ENCODE results near the gene ANO6. TPM values are rescaled to one million over a fixed set of nuclear protein-coding genes. Genes with fewer than 3 reads are reported as not detected.
"Not testable (repeated sequence)": the region's sequence is repeated elsewhere in the genome, so short reads cannot be mapped to it uniquely, and the experiment has no call there.

ANO6 gene, protein sequence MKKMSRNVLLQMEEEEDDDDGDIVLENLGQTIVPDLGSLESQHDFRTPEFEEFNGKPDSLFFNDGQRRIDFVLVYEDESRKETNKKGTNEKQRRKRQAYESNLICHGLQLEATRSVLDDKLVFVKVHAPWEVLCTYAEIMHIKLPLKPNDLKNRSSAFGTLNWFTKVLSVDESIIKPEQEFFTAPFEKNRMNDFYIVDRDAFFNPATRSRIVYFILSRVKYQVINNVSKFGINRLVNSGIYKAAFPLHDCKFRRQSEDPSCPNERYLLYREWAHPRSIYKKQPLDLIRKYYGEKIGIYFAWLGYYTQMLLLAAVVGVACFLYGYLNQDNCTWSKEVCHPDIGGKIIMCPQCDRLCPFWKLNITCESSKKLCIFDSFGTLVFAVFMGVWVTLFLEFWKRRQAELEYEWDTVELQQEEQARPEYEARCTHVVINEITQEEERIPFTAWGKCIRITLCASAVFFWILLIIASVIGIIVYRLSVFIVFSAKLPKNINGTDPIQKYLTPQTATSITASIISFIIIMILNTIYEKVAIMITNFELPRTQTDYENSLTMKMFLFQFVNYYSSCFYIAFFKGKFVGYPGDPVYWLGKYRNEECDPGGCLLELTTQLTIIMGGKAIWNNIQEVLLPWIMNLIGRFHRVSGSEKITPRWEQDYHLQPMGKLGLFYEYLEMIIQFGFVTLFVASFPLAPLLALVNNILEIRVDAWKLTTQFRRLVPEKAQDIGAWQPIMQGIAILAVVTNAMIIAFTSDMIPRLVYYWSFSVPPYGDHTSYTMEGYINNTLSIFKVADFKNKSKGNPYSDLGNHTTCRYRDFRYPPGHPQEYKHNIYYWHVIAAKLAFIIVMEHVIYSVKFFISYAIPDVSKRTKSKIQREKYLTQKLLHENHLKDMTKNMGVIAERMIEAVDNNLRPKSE
- polyA plus RNA-seq (ENCODE audit: insufficient read length in 4 of 4): 10 to 100 TPM; 67.9 to 81.6 (median 79.9) TPM

DNA sequence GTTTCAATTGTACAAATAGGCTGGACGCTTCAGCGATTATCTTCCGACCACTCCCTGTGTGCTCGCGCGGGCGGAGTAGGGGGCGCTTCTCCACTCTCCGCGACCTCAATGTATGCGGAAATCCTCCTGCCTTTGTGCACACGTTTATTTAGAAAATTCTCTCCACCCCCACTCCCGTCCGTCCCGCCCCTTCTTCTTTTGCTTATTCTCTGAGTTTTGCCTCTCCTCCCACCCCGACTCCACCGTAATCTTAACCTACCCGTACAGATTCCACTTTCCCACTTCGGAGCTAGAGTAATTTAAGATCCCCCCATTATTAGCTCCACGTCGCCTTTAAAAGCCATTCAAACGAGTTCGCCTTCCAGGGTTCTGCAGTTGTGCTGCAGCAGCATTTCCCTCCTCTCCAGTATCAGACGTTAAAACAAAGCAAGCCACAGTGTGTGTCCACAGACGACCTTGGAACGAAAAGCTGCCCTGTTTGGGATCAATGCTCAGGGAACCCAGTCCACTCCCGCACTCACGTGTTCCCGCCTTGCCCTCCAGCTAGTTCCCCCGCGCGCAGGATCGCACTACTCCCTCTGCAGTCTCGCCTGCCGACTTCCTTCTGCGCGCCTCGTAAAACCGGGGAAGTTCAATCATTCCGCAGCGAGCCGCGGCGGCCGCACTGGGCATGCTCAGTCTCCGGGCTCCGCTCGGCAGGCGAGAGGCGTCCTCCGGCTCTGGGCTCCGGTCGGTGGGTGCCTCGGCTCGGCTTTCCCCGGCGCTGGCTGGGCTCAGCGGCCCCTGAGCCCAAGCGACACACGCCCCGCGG, at the start of gene ANO6:
Gene ANO6 (plus strand): TSS at position 677 of the 811 bp plus-strand sequence. CDS start 227 bp downstream, outside the sequence.
- peak; percentile 77 to 84 (median 82) for DNase-seq (ENCODE audit: low read depth in 4 of 4, low spot score in 3 of 4)

DNA sequence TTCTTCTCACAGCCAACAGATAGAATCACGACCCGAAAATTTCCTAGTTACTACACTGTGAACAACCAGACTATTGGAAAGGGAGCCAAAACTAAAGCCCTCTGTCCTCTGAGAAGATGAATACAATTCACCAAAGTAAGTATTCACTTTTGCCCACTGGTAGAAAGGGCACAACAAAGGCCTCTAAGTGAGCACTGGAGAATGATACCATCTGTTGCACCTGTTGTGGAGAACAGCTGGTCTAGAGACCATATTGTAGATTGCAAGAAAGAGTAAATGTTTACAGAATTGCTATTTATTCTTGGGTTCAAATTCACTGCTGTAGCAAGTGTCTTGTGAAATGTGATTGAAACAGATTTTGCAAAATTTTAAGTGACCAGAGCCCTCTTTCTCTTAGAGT, 46.9 kb upstream of the ANO6 start:
- no peak for DNase-seq (ENCODE audit: low read depth in 4 of 4, low spot score in 3 of 4)

DNA sequence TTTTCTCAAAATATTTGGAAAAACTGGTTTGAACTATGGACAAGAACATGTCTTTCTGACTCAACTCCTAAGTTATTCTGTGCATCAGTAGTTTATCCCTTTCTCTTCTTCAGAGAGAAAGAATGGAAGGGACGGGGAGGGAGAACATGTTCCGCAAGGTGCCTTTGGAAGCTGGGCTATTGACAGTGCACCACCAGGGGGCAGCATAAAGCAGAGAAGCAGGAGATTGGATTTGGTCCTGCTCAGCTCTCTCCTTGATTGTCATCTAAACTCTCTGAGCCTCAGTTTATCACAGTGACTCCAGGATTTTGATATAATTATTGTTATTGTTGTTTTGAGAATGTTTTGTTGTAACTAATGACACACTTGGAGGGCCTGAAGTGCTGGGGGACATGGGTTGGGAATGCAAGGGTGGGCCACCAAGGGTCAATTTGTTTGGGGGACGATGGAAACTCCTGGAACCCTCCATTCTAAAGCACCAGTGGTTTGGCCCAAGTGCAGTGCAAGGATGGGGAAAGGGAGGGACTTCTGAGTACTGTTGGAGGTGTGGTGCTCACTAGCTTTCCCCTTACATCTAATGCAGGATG, 45.3 kb upstream of the ANO6 start:
- DNase-seq (ENCODE audit: low read depth in 4 of 4, low spot score in 3 of 4): peak; percentile 34 to 48 (median 37)

DNA sequence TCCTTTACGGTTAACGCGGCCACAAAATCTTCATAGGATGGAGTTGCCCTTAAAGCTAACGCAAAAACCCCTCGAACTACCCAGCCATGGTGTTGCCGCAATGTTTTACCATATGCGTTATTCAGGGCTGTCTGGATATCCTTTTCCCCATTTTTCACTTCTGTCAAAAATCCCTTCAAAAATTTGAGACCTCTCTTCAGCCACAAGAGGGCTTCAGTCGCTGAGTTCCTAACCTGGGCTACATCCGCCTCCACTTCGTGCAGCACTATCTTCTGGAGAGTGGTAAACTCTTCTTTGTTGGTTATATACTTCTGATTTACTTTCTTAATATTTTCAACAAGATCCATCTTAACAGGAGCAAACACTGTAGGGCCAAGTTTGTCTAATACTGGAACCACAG, 42.6 kb upstream of the ANO6 start:
- DNase-seq (ENCODE audit: low read depth in 4 of 4, low spot score in 3 of 4): not testable (repeated sequence)

DNA sequence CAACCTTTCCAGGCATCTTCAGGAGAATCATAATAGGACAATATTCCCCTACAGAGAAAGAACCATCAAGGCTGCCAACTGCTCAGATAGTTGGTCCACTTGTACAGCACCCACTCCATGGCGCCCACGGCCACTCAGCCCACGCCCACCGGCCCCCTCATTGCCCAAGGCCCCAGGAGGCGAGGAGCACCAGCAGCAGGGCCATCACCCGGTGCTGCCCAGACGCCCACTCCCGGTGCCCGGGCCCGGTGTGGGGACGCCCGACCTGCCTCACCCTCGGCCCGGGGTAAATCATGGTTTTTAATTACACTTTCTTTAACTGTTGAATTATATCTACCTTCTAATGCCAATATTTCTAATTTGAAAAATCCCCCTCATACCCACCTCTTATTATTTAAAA, 41.3 kb upstream of the ANO6 start:
- DNase-seq (ENCODE audit: low read depth in 4 of 4, low spot score in 3 of 4): no peak

DNA sequence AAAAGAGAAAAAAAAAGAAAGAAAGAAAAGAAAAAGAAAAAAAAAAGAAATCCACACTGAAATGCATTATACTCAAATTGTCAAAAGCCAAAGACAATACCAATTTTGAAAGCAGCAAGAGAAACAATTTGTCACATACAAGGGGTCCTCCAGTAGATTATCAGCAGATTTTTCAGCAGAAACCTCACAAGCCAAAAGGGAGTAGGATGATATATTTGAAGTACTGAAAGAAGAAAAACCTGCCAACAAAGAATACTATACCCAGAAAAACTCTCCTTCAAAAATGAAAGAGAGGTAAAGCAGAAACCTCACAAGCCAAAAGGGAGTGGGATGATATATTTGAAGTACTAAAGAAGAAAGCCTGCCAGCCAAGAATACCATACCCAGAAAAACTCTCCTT, 37.1 kb upstream of the ANO6 start:
- DNase-seq (ENCODE audit: low read depth in 4 of 4, low spot score in 3 of 4): no peak

DNA sequence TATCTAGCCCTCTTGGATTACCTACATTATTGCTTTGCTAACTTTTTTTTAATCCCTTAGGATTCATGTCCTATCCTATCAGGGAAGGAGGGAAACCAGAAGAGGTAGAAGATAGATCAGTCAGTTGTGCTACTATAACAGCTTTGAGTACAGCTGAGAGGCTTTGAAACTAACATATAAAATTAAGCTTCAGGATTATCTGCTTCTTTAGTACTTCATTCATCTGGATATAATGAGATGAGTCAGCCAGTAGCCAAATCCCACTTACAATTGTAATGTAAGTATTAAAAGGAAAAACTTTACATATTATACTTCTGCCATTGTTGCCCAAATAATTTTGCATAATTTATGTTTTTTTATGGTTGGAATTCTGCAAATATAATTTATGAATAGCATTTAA, 33.4 kb upstream of the ANO6 start:
- DNase-seq (ENCODE audit: low read depth in 4 of 4, low spot score in 3 of 4): no peak

DNA sequence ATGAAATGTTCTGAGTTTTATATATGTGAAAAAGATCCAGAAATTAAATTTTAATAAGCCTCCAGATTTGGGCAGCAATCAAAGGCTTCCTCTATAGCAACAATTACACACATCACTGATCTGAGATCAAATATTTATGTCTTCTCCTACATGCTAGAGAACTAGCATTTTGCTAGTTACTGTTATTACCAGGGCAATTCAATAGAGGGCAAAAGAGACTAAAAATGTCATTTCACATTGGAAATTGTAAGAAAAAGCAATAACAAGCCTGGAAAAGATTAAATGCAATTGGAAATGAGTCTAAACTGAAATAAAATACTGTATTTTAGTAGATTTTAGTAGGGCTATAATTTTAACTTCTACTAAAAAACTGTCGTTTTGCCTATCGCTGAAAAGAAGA, 32.6 kb upstream of the ANO6 start:
- no peak for DNase-seq (ENCODE audit: low read depth in 4 of 4, low spot score in 3 of 4)

DNA sequence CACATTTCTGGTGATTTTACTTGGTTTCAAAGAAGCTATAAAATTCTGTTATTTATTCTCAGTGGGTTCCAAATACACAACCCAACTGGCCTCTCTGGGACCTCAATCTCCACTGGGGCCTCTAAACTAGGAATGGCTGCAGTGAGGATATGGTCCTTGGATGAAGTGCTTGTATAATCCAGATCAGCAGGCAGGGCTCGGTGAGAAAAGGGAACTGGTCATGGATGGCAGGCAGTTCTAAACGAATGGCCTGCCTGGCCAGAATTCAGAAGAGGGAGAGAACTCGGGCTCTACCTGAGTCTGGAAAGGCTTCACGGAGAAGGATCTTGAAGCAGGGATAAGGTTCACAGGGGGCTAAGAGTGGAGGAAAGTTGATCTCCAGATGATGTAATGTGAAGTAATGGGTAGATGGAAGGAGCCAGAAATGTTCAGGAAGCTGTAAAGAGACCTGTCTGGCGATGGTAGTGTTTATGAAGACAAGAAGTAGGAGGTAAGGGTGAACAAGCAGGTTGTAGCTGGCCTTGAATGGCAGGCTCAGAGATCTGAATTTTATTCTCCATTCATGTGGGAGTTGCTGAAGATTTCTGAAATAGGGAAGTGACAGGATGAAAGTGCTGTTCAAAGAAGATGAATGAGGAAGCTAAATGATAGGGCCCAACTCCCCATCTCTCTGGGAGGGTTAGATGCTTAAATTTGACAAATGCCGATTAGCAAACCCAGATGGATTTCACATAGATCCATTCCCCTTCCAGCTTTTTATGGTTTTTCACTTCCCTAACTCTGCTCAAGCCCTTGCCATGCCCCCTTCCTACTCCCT, 31.5 kb upstream of the ANO6 start:
- DNase-seq (ENCODE audit: low read depth in 4 of 4, low spot score in 3 of 4): no peak

DNA sequence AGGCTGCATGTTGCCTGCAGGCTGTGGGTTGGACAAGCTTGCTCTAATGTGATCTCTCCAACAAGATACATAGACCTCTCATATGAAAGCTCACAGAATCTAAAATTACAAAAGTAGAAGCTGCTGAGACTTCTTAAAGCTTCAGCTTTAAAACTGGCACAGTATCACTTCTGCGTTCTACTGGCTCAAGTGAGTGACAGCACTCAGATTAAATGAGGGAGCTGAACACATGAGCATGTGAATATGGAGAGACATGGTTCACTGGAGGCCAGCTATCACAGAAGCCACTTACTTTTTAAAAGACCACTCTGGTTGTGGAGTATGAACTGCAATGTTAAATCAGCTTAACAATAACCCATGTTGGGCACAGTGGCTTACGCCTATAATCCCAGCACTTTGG, 29.1 kb upstream of the ANO6 start:
- DNase-seq (ENCODE audit: low read depth in 4 of 4, low spot score in 3 of 4): no peak

DNA sequence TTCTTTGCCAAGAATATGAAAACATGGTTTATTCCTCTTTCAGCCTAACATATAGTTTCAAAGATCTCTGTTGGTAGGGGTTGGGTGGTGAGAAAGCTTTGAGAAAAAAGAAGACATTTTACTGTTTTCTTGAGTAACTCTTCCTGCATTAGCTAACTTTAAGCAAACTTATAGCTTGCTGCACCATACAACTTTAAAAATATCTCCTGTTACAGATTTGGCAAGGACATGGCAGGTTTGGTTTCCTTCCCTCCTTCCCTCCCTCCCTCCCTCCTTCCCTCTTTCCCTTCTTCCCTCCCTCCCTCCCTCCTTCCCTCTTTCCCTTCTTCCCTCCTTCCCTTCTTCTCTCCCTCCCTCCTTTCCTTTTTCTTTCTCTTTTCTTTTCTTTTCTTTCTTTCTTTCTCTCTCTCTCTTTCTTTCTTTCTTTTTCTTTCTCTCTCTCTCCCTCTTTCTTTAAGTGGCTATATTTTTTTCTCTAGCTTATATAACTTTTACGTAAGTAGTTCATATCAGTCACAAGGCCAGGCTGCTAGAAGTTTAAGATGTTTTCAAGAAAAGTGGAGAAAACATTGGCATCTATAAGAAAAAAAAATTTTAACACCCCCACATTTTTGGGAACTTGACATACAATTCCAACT, 26.0 kb upstream of the ANO6 start:
- no peak for DNase-seq (ENCODE audit: low read depth in 4 of 4, low spot score in 3 of 4)

DNA sequence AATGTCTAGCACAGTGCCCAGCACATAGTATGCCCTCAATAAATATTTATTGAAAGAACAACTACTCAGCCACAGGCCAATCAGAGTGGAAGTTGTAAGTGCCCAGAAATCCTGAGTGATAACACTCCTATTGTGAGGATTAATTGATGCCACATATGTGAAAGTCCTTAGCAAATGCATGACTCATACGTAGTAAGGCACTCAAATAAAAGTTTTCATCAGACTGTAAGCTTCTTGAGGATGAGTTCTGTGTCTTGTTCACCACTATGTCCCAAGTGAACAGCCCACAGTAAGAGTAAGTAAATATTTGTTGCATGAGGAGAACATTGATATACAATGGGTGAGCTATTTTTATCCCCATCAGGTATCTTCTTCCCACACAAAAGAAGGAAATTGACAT, 24.7 kb upstream of the ANO6 start:
- DNase-seq (ENCODE audit: low read depth in 4 of 4, low spot score in 3 of 4): no peak

DNA sequence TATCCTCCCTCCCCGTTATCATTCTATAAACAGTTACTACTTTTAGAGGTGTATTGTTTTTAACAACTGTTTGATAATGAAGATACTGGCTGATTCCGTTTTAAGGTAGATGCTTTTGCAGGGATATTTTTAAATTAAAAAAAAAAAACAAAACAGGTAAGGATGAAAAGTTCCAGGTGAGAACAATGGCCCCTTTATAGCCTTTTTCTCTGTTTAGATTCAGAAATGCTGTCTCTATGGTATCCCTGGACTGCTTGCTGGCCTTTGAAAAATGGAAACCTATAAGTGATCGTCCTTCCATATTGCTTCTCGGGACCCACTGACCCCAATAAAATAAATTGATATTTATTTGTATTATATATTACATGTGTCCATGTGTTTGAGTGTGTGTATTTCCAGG, 23.2 kb upstream of the ANO6 start:
- no peak for DNase-seq (ENCODE audit: low read depth in 4 of 4, low spot score in 3 of 4)

DNA sequence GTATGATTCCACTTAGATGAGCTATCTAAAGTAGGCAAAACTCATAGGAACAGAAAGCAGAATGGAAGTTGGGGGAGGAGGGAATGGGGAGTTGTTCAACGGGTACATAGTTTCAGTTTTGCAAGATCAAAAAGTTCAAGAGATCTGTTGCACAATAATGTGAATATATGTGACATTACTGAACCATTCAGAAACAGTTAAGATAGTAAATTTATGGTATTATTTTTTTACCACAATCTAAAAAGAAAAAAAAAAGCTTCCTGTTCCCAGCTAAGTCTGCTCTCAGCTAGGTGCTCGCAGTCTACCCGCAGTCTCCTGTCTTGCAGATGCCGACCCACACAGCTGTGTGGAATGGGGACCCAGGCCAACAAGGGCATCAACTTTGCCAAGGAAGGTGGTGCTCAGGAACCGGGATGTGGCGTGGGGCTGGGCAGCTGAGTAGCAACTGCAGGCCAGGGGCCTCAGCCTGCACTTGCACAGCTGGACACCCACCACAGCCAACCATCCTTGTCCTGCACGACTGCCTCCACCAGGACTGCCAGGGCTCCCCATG, 15.3 kb upstream of the ANO6 start:
- no peak for DNase-seq (ENCODE audit: low read depth in 4 of 4, low spot score in 3 of 4)

DNA sequence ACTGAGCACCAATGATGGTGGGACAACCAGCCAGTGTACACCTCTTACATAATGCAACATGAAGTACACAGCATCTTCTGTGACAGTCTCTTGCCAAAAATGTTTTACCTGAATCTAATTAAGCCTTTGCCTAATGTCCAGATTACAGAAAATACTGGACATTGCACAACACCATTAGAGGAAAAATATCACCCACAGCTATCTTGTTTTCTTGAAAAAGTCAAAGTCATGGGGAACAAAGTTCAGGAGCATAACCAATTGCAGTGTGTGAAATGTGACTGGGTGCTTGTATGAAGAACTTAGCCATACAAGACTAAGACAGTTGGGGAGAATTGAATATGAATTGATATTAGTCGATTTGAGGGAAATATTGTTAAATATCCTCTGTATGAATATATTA, 12.1 kb upstream of the ANO6 start:
- DNase-seq (ENCODE audit: low read depth in 4 of 4, low spot score in 3 of 4): no peak

DNA sequence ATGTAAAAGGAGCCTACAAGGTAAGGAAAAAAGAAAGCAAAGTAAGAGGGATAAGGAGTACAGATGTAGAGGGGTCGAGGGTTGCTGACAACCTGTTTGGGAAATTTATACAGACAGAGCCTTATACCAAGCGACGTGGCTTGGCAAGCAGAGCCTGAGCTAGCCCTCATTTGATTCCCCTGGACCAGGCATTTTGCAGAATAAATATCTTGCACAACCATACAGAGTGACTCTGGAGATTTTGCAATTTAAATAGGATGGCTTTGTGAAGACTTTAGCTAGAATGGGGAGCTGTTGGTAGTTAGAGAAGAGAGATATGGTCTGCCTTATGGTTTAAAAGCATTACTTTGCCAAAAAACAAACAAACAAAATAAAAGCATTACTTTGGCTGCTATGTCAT, 11.1 kb upstream of the ANO6 start:
- DNase-seq (ENCODE audit: low read depth in 4 of 4, low spot score in 3 of 4): no peak

DNA sequence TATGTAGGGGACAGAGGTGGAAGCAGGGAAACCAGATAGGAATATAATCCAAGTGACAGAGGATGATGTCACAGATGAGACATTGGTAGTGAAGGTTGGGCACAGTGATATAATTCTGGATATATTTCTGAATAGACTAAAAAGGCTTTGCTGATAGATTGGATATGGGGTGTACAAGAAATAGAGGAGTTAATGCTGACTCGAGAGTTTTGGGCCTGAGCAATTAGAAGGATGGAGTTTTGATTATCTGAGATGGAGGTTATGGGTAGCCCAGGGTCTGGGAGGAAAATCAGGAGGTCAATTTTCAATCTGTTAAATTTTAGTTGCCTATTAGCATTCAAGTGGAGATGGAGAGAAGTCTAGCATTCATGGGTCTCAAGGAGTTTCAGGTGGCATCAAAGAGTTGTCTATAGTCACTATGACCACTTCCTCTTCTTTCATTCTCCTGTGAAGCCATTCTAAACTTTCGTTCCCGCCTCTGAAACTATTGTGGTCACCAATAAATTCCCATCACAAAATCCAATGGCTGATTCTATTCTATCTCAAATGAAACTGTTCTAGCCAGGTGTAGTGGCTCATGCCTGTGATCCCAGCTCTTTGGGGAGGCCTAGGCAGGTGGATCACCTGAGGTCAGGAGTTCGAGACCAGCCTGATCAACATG, 10.6 kb upstream of the ANO6 start:
- no peak for DNase-seq (ENCODE audit: low read depth in 4 of 4, low spot score in 3 of 4)
